WTC11 (cell line): ENCODE results near the gene SPATA17.

Source experiments
- ATF3 ChIP-seq: sonication (generic); formaldehyde crosslinking; conservative IDR thresholded peaks from 2 replicates; pipeline ENCODE4 v1.8.1; 2022; ENCODE audit warnings: mild to moderate bottlenecking, missing genetic modification reagents
- CBFB ChIP-seq: sonication (generic); formaldehyde crosslinking; IDR thresholded peaks from 2 replicates; pipeline ENCODE4 v1.8.1; 2022; ENCODE audit warnings: mild to moderate bottlenecking, low read depth, missing genetic modification reagents
- CTCF ChIP-seq: fragments of 200-600 bp; IDR thresholded peaks from 2 replicates; pipeline ENCODE4 v1.8.0; 2022; ENCODE audit warnings: antibody characterized with exemption
- E2F1 ChIP-seq: sonication (generic); formaldehyde crosslinking; IDR thresholded peaks from 2 replicates; pipeline ENCODE4 v1.8.0; 2022; ENCODE audit warnings: mild to moderate bottlenecking, missing genetic modification reagents
- FOXP1 ChIP-seq: sonication (generic); formaldehyde crosslinking; IDR thresholded peaks from 2 replicates; pipeline ENCODE4 v1.8.0; 2022; ENCODE audit warnings: missing genetic modification reagents, mild to moderate bottlenecking, moderate library complexity, borderline replicate concordance
- JUN ChIP-seq: sonication (generic); formaldehyde crosslinking; IDR thresholded peaks from 2 replicates; pipeline ENCODE4 v1.8.0; 2023; ENCODE audit warnings: mild to moderate bottlenecking, missing genetic modification reagents
- MAX ChIP-seq: sonication (generic); formaldehyde crosslinking; IDR thresholded peaks from 2 replicates; pipeline ENCODE4 v1.8.0; 2022; ENCODE audit warnings: mild to moderate bottlenecking, missing genetic modification reagents
- NFYB ChIP-seq: sonication (generic); formaldehyde crosslinking; conservative IDR thresholded peaks from 2 replicates; pipeline ENCODE4 v1.8.0; 2022; ENCODE audit warnings: low read depth, missing genetic modification reagents
- SP1 ChIP-seq: sonication (generic); formaldehyde crosslinking; conservative IDR thresholded peaks from 2 replicates; pipeline ENCODE4 v1.8.1; 2022; ENCODE audit warnings: missing genetic modification reagents
- TEAD4 ChIP-seq: sonication (generic); formaldehyde crosslinking; IDR thresholded peaks from 2 replicates; pipeline ENCODE4 v1.8.0; 2022; ENCODE audit warnings: mild to moderate bottlenecking, missing genetic modification reagents
- USF2 ChIP-seq: sonication (generic); formaldehyde crosslinking; IDR thresholded peaks from 2 replicates; pipeline ENCODE4 v1.8.1; 2023; ENCODE audit warnings: mild to moderate bottlenecking, missing genetic modification reagents, moderate library complexity

- TF ChIP-seq JUN (CRISPR knock-in tag) (no peak), CTCF (no peak), TEAD4 (CRISPR knock-in tag) (no peak), SP1 (no peak), FOXP1 (no peak), NFYB (CRISPR knock-in tag) (no peak), ATF3 (no peak), E2F1 (CRISPR knock-in tag) (no peak), USF2 (CRISPR knock-in tag) (no peak), MAX (CRISPR knock-in tag) (no peak), CBFB (no peak)
Measured at GRCh38 chr1:217891966-217892365, 260.8 kb downstream of the SPATA17 start.
